ENCODE data around the gene SSR2.
A peak's percentile ranks its signal among the peaks of the same experiment; 100 is the strongest.

The SSR2 gene

DNA sequence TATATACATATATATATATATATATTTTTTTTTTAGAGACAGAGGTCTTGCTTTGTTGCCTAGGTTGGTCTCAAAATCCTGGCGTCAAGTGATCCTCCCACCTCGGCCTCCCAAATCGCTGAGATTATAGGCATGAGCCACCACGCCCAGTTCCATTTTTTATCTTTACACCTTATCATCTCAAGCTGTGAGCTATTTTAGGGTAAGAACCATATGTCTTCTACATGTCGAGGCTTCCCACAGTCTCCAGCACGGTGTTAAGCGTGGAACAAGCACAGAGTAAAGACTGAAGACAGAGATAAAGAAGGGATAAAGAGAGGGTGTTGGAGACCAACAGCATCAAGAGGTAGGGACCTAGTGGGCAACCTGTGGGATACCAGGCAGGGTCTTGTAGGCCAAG is 56.6 kb downstream of the SSR2 start:
- Histone ChIP-seq H3K36me3 (replicated peaks) (peaks cover 86% of the 10 kb centered on the region), H3K27me3 (replicated peaks) (no peaks in the 10 kb centered on the region), H3K27ac (no peak overlapping the region), H3K4me3 (ENCODE audit: low read depth, low read length) (no peak overlapping the region)
- in situ Hi-C loops (cut with HindIII; ENCODE audit: low pct_ligation_motif_present, low sequenced_read_pairs) = no loop called here
- TF ChIP-seq, protein P1, sequence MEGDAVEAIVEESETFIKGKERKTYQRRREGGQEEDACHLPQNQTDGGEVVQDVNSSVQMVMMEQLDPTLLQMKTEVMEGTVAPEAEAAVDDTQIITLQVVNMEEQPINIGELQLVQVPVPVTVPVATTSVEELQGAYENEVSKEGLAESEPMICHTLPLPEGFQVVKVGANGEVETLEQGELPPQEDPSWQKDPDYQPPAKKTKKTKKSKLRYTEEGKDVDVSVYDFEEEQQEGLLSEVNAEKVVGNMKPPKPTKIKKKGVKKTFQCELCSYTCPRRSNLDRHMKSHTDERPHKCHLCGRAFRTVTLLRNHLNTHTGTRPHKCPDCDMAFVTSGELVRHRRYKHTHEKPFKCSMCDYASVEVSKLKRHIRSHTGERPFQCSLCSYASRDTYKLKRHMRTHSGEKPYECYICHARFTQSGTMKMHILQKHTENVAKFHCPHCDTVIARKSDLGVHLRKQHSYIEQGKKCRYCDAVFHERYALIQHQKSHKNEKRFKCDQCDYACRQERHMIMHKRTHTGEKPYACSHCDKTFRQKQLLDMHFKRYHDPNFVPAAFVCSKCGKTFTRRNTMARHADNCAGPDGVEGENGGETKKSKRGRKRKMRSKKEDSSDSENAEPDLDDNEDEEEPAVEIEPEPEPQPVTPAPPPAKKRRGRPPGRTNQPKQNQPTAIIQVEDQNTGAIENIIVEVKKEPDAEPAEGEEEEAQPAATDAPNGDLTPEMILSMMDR (IDR thresholded peaks at IDR 0.05; ENCODE audit: low read depth, low read length, missing control alignments) = no peak
- DNase-seq = no peak

- Histone ChIP-seq H3K4me3 (ENCODE audit: low read depth, low read length) (no peak overlapping the region), H3K27ac (peak overlapping the region; percentile 85), H3K36me3 (replicated peaks) (peaks cover 87% of the 10 kb centered on the region), H3K27me3 (replicated peaks) (no peaks in the 10 kb centered on the region)
- DNase-seq = no peak
- TF ChIP-seq, protein P1 (IDR thresholded peaks at IDR 0.05; ENCODE audit: low read depth, low read length, missing control alignments) = no peak
- in situ Hi-C loops (cut with HindIII; ENCODE audit: low pct_ligation_motif_present, low sequenced_read_pairs) = no loop called here
These were observed 58.0 kb downstream of the SSR2 start for GRCh38 chr1:155962599-155963211.

DNA sequence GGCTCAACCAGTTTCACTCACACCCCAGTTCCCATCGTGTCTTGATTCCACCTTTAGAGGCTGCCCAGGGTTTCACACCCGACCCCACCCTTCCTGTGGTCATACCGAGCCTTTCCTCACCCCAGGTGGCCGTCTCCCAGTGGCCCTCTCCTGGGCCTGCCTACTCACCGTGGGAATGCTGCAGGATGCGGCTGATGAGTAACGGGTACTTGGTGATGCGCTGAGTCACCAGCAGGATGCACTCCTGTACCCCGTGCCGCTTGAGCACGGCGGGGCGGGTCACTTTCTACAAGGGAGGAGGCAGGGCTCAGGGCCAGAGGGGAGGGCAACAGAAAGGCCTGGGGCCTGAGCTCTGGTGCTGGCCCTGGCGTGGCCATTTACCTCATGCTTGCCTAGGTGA is 58.8 kb downstream of the SSR2 start:
- TF ChIP-seq, protein P1 (IDR thresholded peaks at IDR 0.05; ENCODE audit: low read depth, low read length, missing control alignments) = peak; percentile 65
- Histone ChIP-seq H3K4me3 (ENCODE audit: low read depth, low read length) (no peak overlapping the region), H3K27me3 (replicated peaks) (no peaks in the 10 kb centered on the region), H3K36me3 (replicated peaks) (peaks cover 87% of the 10 kb centered on the region), H3K27ac (peak overlapping the region; percentile 85)
- peak; percentile 96 for DNase-seq
- in situ Hi-C loops (cut with HindIII; ENCODE audit: low pct_ligation_motif_present, low sequenced_read_pairs) = no loop called here

GRCh38 chr1:155960081-155960745 is 60.5 kb downstream of the SSR2 start:
- H3K27ac ChIP-seq = peak overlapping the region; percentile 67
- H3K36me3 ChIP-seq (replicated peaks) = peaks cover 82% of the 10 kb centered on the region
- in situ Hi-C loops (cut with HindIII; ENCODE audit: low pct_ligation_motif_present, low sequenced_read_pairs) = no loop called here
- H3K4me3 ChIP-seq (ENCODE audit: low read depth, low read length) = no peak overlapping the region
- no peak for DNase-seq
- no peaks in the 10 kb centered on the region for H3K27me3 ChIP-seq (replicated peaks)
- TF ChIP-seq, protein P1 (IDR thresholded peaks at IDR 0.05; ENCODE audit: low read depth, low read length, missing control alignments) = no peak
